ENCODE measurements around the gene MEX3A.
A peak's percentile ranks its signal among the peaks of the same experiment; 100 is the strongest.

MEX3A gene

GRCh38 chr1:156060937-156061636, 21.2 kb downstream of the MEX3A start, which contains the start of gene RAB25:
TSS of gene RAB25 (plus strand) at chr1:156061160. CDS start at chr1:156061401, 241 bp downstream.
- no peak for DNase-seq (ENCODE audit: low read depth)
- TF ChIP-seq CTCF (IDR thresholded peaks at IDR 0.05; ENCODE audit: low read depth, low read length, missing control alignments) = no peak
- H3K4me3 ChIP-seq (ENCODE audit: low read depth, low read length) = no peak within 1 kb of the TSS

DNA sequence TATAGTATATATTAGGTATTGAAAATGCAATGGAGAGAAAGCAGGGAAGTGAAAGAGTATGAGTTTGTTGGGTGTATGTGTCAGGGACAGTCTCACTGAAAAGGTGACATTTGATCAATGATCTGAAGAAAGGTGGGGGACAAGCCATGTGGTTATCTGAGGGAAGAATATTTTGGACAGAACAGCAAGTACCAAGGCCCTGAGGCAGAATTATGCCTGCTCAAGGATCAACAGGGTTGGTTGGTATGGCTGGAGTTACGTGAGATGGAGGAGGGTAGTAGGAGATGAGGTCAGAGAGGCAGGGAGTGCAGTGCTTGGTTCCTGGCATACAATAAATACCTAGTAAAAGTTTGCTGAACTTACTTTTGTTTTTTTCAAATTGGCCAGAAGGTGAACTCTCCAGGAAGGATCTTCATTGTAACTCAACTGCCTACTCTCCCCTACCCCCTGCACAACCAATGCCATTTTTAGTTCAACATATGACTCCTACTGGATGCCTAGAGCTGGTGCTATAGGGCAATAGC, 25.9 kb downstream of the MEX3A start:
- H3K4me3 ChIP-seq (ENCODE audit: low read depth, low read length) = no peak overlapping the region
- no peak for DNase-seq (ENCODE audit: low read depth)
- TF ChIP-seq CTCF (IDR thresholded peaks at IDR 0.05; ENCODE audit: low read depth, low read length, missing control alignments) = no peak

- TF ChIP-seq CTCF (IDR thresholded peaks at IDR 0.05; ENCODE audit: low read depth, low read length, missing control alignments) = no peak
- H3K4me3 ChIP-seq (ENCODE audit: low read depth, low read length) = peak overlapping the region; percentile 91
- no peak for DNase-seq (ENCODE audit: low read depth)
These were observed 26.8 kb downstream of the MEX3A start for GRCh38 chr1:156055281-156056048.

- DNase-seq (ENCODE audit: low read depth) = peak; percentile 85
- H3K4me3 ChIP-seq (ENCODE audit: low read depth, low read length) = peak within 1 kb of the TSS; percentile 91
- TF ChIP-seq CTCF (IDR thresholded peaks at IDR 0.05; ENCODE audit: low read depth, low read length, missing control alignments) = no peak
These were observed 27.6 kb downstream of the MEX3A start, which contains the start of gene LAMTOR2 for GRCh38 chr1:156054500-156055280. TSS of gene LAMTOR2 (plus strand) at chr1:156054782. CDS start at chr1:156054890, 108 bp downstream.

DNA sequence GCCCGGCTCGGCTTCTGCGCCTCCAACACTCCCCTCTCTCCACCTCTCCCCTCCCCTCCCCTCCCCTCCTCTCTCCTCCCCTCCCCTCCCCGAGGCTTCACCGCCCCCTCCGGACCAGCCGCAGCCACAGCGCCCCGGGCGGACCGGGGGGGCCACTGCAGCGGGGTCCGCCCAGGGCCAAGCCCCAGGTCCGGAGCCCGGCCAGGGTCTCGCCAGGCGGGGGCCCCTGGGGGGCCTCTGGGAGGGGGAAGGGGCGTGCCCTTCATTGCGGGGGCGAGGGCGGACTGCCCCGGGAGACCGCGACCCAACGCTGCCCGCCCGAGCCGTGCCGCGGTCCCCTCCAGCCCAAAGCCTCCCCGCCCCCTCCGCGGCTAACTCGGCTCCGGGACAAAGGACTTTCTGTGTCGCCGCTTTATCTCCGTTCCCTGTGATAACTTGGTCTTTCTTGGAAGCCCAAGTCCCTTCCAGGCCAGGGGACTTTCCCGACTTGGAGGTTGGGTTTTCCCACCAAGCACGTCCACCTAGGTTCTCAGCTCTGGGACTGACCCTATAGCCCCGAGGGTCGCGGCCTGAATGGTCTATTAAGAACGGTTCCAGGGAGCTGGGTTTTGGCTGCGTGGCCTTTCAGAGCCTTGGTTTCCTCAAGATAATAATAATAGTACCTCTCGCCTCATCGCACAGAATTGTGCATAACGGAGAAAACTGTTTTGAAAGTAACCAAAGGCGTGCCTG, 28.3 kb downstream of the MEX3A start, which contains the start of gene UBQLN4:
TSS of gene UBQLN4 (minus strand) at position 31 of the 732 bp plus-strand sequence. CDS start 97 bp downstream, outside the sequence.
- no peak for DNase-seq (ENCODE audit: low read depth)
- peak; percentile 55 for TF ChIP-seq CTCF (IDR thresholded peaks at IDR 0.05; ENCODE audit: low read depth, low read length, missing control alignments)
- H3K4me3 ChIP-seq (ENCODE audit: low read depth, low read length) = peak within 1 kb of the TSS; percentile 91

Data from GM12864 (cell line).